ENCODE results near the gene MGAT1.

MGAT1 gene

DNA sequence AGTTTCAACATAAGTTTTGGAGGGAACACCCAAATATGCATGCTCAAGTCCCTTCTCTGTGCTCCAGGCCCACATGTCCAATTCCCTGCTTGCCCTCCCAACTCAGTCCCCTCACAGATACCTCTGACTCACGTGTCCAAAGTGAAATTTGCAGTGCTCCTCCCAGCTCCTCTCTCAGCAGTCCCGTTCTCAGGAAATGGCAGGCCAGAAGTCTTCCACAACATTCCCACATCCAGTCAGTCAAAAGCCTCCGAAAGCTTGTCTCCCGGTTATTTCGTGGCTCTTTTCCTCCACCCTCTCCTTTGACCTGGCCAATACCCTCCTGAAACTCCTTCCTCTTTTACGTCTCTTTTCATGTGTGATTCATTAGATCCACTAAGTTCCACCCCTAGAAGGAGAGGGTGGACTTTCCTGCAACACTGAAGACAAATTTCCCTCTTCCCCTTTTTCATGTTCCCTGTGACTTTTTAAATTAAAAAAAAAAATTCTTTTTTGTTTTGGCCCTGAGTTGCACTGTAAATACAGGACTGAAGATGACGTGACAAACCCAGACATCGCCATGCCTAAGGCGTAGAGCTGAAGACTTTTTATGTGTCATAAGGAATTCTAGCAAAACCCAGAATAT lies 12.8 kb upstream of the MGAT1 start:
- TF ChIP-seq, protein P1, sequence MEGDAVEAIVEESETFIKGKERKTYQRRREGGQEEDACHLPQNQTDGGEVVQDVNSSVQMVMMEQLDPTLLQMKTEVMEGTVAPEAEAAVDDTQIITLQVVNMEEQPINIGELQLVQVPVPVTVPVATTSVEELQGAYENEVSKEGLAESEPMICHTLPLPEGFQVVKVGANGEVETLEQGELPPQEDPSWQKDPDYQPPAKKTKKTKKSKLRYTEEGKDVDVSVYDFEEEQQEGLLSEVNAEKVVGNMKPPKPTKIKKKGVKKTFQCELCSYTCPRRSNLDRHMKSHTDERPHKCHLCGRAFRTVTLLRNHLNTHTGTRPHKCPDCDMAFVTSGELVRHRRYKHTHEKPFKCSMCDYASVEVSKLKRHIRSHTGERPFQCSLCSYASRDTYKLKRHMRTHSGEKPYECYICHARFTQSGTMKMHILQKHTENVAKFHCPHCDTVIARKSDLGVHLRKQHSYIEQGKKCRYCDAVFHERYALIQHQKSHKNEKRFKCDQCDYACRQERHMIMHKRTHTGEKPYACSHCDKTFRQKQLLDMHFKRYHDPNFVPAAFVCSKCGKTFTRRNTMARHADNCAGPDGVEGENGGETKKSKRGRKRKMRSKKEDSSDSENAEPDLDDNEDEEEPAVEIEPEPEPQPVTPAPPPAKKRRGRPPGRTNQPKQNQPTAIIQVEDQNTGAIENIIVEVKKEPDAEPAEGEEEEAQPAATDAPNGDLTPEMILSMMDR (conservative IDR thresholded peaks at IDR 0.05; ENCODE audit: low read length): no peak
- H3K4me3 ChIP-seq (ENCODE audit: low read length): no peak overlapping the region
- DNase-seq (ENCODE audit: low read depth): no peak

DNA sequence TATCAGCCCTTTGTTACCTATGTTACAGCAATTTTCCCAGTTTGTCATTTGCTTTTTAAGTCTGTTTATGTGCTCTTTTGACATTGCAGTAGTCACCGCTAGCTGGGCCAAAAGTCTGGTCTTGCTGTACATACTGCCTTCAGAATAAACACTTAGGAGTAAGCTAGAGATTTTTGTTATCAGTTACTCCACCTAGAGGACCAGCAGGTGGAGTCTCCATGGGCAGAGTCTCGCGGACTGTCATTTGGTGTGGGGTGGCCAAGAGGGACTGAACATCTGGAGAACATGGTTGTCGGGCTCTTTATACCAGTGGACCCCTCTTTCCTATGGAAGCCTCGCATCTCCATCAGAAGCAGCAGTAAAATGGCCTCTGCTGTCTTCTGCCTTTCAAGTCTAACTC lies 10.8 kb upstream of the MGAT1 start:
- TF ChIP-seq, protein P1 (conservative IDR thresholded peaks at IDR 0.05; ENCODE audit: low read length): no peak
- no peak for DNase-seq (ENCODE audit: low read depth)
- no peak overlapping the region for H3K4me3 ChIP-seq (ENCODE audit: low read length)

DNA sequence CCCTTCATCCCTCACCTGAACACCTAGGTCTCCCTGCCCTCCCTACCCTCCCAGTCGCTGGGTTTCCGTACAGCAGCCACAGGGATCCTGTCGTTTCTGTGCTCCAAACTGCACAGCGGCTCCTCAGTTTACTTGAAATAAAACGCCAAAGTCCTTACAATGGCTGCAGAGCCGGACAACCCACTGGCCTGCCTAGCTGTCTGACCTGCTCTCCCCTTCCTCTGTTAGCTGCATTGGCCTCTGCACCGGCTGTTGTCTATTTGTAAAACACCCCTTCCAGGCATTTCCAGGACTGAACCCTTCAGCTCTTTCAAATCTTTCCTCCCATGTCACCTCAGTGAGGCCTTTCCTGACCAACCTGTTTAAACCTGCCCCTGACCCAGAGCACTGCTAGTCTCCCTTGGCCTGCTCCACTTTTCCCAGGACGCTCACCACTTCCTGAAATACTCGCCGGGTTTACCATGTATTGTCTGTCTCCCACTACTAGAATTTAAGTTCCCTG lies 9.1 kb upstream of the MGAT1 start:
- TF ChIP-seq, protein P1 (conservative IDR thresholded peaks at IDR 0.05; ENCODE audit: low read length): no peak
- DNase-seq (ENCODE audit: low read depth): no peak
- H3K4me3 ChIP-seq (ENCODE audit: low read length): peak overlapping the region; percentile 92; the same call in 1 of the 2 replicates

DNA sequence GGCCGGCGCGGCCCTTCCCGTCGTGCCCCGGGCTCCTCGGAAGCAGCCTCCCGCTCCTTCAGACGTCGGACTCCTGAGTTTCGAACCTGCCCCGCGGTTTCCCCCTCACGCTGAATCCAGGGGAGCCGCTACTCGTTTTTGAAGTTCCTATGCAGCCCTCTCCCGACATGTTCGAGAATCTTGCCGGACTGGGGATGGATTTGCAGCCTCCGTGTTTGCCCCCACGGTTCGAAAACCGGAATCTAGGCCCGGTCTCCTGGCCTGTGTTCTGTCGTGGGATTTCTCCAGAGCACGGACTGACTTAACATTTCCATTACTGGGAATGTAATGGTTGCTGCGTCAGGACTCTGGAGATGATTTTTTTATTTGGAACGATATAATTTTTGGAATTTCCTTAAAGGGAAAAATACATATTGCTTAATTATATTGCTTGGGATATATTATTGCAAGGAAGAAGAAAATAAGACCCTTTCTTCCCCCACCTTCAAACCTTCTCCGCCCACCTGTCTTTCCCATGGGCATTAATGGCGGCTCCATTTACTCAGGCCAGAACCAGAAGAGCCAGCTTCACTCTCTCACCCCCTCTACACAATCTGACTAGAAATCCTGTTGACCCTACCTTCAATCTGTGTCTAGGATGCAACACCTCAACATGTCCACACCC lies 8.5 kb upstream of the MGAT1 start:
- H3K4me3 ChIP-seq (ENCODE audit: low read length): peak overlapping the region; percentile 92
- no peak for DNase-seq (ENCODE audit: low read depth)
- TF ChIP-seq, protein P1 (conservative IDR thresholded peaks at IDR 0.05; ENCODE audit: low read length): no peak

DNA sequence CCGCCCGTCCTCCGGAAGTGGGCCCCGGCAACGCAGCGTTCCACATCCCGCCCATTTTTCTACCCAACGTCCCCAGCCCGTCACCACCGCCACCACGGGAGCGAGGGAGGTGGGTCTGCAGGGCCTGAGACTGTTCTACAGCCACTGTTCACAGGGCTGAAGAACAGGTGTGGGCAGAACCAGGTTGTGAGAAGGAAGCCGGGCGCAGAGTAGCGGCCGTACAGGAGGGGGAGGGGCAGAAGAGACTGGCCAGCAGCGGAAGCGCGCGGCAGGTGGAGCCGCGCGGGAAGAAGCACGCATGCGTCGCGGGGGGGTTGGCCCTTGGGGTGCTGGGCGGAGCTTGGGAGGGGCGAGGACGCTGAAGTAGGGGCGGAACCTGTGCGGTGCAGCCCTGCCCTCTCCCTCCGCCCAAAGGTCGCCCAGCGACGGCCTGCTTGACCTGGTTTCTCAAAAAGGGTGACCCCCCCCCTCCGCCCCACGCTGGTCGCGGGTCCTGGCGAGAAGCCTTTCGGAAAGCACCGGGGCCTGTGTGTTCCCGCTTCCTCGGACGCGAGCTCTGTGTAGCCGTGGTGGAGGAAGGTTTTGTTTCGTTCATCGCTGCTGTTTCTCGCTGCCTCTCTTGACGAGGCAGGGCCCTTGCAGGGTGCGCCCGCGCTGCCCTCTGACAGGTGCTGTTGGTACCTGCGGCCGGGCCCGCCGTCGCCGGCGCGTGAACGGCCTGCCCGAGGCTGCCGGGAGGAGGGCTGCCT lies 7.8 kb upstream of the MGAT1 start:
- TF ChIP-seq, protein P1 (conservative IDR thresholded peaks at IDR 0.05; ENCODE audit: low read length): no peak
- peak; percentile 93 for DNase-seq (ENCODE audit: low read depth)
- H3K4me3 ChIP-seq (ENCODE audit: low read length): peak overlapping the region; percentile 92

DNA sequence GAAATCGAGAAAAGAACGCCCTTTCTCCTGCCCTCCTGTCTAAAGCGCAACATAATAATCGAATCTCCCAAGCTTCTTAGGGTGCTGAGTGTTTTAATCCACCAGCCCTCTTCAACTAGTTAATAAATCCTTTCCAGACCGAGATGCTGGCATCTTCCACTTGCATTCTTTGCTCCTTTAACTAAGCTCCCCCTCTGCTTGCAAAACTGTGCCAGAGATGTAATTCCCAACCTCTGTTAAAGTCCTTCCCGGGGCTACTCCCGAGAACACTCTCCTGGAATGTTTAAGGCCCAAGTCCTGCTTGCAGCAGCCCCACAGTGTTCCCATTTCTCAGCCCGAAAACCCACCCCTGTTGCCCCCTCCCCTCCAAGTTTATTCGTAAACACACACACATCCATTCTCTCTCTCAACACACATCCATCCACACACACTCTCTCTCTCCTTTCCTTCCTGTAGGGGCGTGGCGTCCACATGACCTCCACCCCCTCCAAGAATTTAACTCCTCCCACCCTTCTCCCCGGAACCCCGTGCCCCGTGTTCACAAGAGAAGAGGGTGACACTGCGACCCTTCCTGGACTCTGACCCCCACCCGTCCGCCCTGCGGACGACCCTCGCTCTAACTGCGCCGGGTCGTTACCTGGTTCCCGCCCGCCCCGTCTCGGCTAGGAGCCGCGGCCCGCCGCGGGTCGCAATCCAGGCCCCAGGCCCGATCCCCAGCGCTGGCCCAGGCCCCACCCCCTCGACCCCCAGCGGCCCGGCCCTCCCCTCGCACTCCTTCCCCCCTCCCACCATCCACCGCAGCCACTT lies 7.0 kb upstream of the MGAT1 start:
- peak; percentile 93 for DNase-seq (ENCODE audit: low read depth)
- TF ChIP-seq, protein P1 (conservative IDR thresholded peaks at IDR 0.05; ENCODE audit: low read length): no peak
- H3K4me3 ChIP-seq (ENCODE audit: low read length): peak overlapping the region; percentile 92
